ENCODE results near the gene ANKRD2. TPM values are rescaled to one million over a fixed set of nuclear protein-coding genes. Genes with fewer than 3 reads are reported as not detected.
A peak's percentile ranks its signal among the peaks of the same experiment; 100 is the strongest.
"Not testable (repeated sequence)": the region's sequence is repeated elsewhere in the genome, so short reads cannot be mapped to it uniquely, and the experiment has no call there.

ANKRD2 gene
- total RNA-seq, 2 donors from 2014 or later: 0.24 TPM; not detected in 1

DNA sequence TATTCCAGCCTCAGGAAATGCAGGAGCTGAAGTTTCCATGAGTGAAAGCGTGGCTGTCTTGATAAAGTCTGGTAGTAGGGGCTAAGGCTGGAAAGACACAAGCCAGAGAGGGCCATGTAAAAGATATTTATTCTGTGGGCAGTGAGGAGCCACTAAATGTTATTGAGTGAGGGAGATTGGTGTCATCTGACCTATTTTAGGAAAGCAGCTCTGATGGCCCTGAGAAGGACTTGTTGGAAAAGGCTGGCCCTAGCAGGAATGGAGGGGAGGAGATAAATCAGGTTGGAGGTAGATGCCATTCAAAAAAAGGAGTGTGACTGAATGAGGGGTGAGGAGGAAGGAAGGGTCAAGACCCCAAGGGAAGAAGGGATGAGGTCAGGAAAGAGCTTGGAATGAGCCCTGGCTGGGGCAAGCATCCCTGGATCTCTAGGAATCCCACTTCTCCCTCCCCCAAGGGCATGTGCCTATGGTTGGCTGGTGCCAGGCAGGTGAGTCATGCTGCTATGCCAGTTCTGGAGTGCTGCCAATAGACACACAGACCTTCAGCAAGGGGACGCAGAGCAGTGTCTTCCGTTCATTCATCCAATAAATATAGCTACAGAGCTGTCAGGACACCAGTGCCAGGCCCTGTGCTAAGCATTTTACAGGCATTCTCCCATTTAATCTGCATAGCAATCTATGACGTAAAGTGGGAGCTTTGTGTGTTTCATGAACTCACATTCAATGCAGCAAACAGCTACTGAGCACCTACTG, 2.0 kb downstream of the ANKRD2 start:
- H3K27ac ChIP-seq: no peak overlapping the region
- no peaks in the 10 kb centered on the region for H3K36me3 ChIP-seq
- no peak for TF ChIP-seq CTCF (IDR thresholded peaks at IDR 0.05)
- no peaks in the 10 kb centered on the region for H3K27me3 ChIP-seq
- H3K9me3 ChIP-seq: no peaks in the 10 kb centered on the region
- no peak overlapping the region for H3K9ac ChIP-seq (ENCODE audit: low read depth in 2 of 2, low read length in 2 of 2)
- intact Hi-C loops (cut with DNase I): loop anchor here (5.0 kb wide), 1 partner anchor 38 kb away; no protein-coding TSS in a partner anchor
- H3K4me3 ChIP-seq: no peak overlapping the region
- peak; percentile 58 for DNase-seq
- H3K4me1 ChIP-seq: no peaks in the 10 kb centered on the region

DNA sequence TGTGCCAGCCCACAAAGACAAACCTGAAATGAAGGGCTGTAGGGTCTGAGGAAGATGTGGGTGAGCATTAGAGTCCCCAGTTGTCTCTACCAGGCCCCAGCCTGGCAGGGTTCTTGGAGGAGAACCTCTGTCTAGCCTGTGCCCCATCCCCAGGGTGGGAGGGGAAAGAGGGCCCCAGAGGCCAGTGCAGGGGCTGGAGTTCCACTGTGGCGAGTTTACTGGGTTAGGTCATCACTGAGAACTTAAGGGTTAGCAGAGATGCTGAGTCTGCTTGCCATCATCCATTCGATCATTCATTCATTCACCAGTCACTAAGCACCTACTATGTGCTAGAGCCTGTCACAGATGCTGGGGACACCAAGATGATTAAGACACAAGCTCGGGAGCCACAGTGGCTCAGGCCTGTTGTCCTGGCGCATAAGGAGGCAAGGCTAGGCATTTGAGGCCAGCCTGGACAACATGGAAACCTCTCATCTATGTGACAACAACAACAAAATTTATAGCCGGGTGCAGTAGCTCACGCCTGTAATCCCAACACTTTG, 2.6 kb downstream of the ANKRD2 start:
- H3K27ac ChIP-seq: no peak overlapping the region
- H3K9ac ChIP-seq (ENCODE audit: low read depth in 2 of 2, low read length in 2 of 2): no peak overlapping the region
- H3K9me3 ChIP-seq: no peaks in the 10 kb centered on the region
- H3K4me1 ChIP-seq: no peaks in the 10 kb centered on the region
- H3K4me3 ChIP-seq: no peak overlapping the region
- H3K36me3 ChIP-seq: no peaks in the 10 kb centered on the region
- H3K27me3 ChIP-seq: no peaks in the 10 kb centered on the region
- no peak for DNase-seq
- intact Hi-C loops (cut with DNase I): no loop called here
- no peak for TF ChIP-seq CTCF (IDR thresholded peaks at IDR 0.05)

DNA sequence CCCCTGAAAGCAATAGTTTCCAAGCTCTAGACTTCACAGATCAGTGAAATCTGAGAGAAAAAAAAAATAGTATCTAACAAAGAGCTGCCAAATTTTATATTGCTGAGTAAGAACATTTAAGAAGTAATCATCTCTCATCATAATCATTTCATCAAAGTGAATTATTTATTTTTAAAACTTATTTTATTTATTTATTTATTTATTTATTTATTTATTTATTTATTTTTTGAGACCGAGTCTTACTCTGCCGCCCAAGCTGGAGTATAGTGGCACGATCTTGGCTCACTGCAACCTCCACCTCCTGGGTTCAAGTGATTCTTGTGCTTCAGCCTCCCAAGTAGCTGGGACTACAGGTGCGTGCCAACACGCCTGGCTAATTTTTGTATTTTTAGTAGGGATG, 3.9 kb downstream of the ANKRD2 start:
- H3K9me3 ChIP-seq; DNase-seq; intact Hi-C loops (cut with DNase I); H3K36me3 ChIP-seq; H3K4me3 ChIP-seq; H3K27ac ChIP-seq; H3K4me1 ChIP-seq; H3K27me3 ChIP-seq; H3K9ac ChIP-seq (ENCODE audit: low read depth in 2 of 2, low read length in 2 of 2): not testable (repeated sequence)

- intact Hi-C loops (cut with DNase I): no loop called here
Measured at GRCh38 chr10:97577701-97578100, 5.1 kb downstream of the ANKRD2 start.

GRCh38 chr10:97578171-97578844, 5.7 kb downstream of the ANKRD2 start:
- H3K36me3 ChIP-seq: no peaks in the 10 kb centered on the region
- DNase-seq: no peak

More at GRCh38 chr10:97577701-97578100, 5.1 kb downstream of the ANKRD2 start:
- TF ChIP-seq CTCF (IDR thresholded peaks at IDR 0.05): no peak
- Histone ChIP-seq H3K4me3 (no peak overlapping the region), H3K9me3 (no peaks in the 10 kb centered on the region), H3K4me1 (no peaks in the 10 kb centered on the region), H3K27me3 (no peaks in the 10 kb centered on the region), H3K9ac (ENCODE audit: low read depth in 2 of 2, low read length in 2 of 2) (no peak overlapping the region), H3K36me3 (no peaks in the 10 kb centered on the region), H3K27ac (no peak overlapping the region)
- no peak for DNase-seq

More at GRCh38 chr10:97578171-97578844, 5.7 kb downstream of the ANKRD2 start:
- no peak overlapping the region for H3K27ac ChIP-seq
- no peak for TF ChIP-seq CTCF (IDR thresholded peaks at IDR 0.05)
- H3K27me3 ChIP-seq: no peaks in the 10 kb centered on the region
- no peak overlapping the region for H3K9ac ChIP-seq (ENCODE audit: low read depth in 2 of 2, low read length in 2 of 2)
- H3K9me3 ChIP-seq: no peaks in the 10 kb centered on the region
- intact Hi-C loops (cut with DNase I): no loop called here
- H3K4me1 ChIP-seq: no peaks in the 10 kb centered on the region
- no peak overlapping the region for H3K4me3 ChIP-seq
